Epithelial cell of esophagus (primary cell): ENCODE results near the gene RAB44.

Source experiments
- DNase-seq: peaks from one replicate; pipeline ENCODE4 v3.0.0; 2010; ENCODE audit warnings: low read depth
- H3K4me3 ChIP-seq: 2 replicates; pipeline ENCODE4 v1.5.1; 2011; ENCODE audit warnings: mild to moderate bottlenecking, low read length, control low read depth
- TF ChIP-seq, protein P1 (sequence below): IDR thresholded peaks from 2 replicates; pipeline ENCODE4 v1.5.1; 2011; ENCODE audit warnings: low read depth, mild to moderate bottlenecking, low read length, control low read depth, inconsistent platforms; ENCODE audit not compliant: insufficient read depth; ENCODE audit errors: missing control alignments

The RAB44 gene

GRCh38 chr6:36769183-36769675 is 71.6 kb downstream of the RAB44 start:
- TF ChIP-seq, protein P1, sequence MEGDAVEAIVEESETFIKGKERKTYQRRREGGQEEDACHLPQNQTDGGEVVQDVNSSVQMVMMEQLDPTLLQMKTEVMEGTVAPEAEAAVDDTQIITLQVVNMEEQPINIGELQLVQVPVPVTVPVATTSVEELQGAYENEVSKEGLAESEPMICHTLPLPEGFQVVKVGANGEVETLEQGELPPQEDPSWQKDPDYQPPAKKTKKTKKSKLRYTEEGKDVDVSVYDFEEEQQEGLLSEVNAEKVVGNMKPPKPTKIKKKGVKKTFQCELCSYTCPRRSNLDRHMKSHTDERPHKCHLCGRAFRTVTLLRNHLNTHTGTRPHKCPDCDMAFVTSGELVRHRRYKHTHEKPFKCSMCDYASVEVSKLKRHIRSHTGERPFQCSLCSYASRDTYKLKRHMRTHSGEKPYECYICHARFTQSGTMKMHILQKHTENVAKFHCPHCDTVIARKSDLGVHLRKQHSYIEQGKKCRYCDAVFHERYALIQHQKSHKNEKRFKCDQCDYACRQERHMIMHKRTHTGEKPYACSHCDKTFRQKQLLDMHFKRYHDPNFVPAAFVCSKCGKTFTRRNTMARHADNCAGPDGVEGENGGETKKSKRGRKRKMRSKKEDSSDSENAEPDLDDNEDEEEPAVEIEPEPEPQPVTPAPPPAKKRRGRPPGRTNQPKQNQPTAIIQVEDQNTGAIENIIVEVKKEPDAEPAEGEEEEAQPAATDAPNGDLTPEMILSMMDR, result no peak
- peak; percentile 67 for DNase-seq
- H3K4me3 ChIP-seq, result no peak overlapping the region

- TF ChIP-seq, protein P1, result no peak
- H3K4me3 ChIP-seq, result no peak overlapping the region
- peak; percentile 16 for DNase-seq
Observed at GRCh38 chr6:36769676-36770499, 72.3 kb downstream of the RAB44 start.

DNA sequence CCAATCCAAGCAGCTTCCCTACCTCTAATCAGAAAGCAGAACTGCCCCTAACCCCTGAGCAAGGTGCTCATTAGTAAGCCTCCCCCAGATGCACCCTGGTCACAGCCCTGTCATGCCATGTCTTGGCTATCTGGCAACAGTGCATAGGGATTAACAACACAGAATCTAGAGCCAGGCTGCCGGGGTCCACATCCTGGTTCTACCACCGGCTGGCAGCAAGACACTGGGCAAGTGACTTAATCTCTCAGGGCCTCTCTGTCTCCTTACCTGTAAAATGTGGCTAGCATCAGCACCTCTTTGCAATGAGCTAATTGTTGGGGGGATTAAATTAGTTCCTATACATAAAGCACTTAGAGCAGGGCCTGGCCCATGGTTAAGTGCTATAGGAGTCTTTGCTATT is 73.5 kb downstream of the RAB44 start:
- TF ChIP-seq, protein P1, result no peak
- H3K4me3 ChIP-seq, result no peak overlapping the region
- DNase-seq, result no peak

DNA sequence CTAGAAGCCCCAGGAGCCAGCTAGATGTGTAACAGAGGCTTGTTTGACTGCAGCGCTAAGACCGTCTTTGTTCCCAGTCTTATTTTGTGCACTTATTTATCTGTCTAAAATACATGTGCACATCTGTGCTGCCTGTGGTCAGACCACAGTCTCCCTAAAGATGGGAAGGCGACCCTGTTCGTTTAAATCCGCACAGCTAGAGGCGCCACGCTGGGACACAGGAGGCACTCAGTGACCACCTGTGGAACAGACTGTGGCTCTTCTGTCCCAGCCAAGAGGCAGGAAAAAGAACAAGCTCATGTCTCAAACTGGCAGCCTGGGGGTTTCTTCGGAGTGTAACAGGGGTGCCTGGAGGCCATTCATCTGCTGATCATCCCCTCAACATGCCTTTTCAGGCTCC is 74.8 kb downstream of the RAB44 start:
- H3K4me3 ChIP-seq, result no peak overlapping the region
- TF ChIP-seq, protein P1, result no peak
- DNase-seq, result no peak

GRCh38 chr6:36774331-36774730 is 76.7 kb downstream of the RAB44 start:
- H3K4me3 ChIP-seq, result no peak overlapping the region
- TF ChIP-seq, protein P1, result no peak
- DNase-seq, result no peak

GRCh38 chr6:36776167-36776566 is 78.5 kb downstream of the RAB44 start:
- DNase-seq, result no peak

More at GRCh38 chr6:36776167-36776566, 78.5 kb downstream of the RAB44 start:
- TF ChIP-seq, protein P1, result no peak
- no peak overlapping the region for H3K4me3 ChIP-seq
